Stimulated activated CD8-positive, alpha-beta memory T cell treated with anti-CD3 and anti-CD28 coated beads, Interleukin-4, amount 100 ng/mL, for 24 hours (primary cell): ENCODE data around the gene TNFSF4.
"Not testable (repeated sequence)": the region's sequence is repeated elsewhere in the genome, so short reads cannot be mapped to it uniquely, and the experiment has no call there.

Experiments used
- DNase-seq: peaks from one replicate; pipeline ENCODE4 v3.0.0-alpha.2; 2020; ENCODE audit warnings: low read depth

Gene TNFSF4

DNA sequence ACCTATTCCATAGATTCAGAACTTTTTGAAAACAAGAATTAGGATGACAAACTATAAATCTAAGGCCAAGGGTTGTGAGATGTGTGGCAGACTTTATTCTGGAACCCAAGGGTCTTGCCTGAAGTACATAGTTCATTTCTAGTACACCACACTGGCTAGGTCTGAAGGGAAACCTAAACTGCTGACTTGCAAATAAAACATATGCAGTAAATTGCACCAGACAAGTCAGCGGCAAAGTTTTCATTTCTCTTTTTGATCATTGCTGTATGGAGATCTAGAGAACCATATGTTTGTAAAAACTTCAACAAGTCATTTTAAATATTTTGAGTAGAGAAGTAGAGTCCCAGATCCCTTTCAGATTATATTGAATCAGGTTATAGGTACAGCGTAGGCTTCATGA is 43.9 kb downstream of the TNFSF4 start:
- no peak for DNase-seq

DNA sequence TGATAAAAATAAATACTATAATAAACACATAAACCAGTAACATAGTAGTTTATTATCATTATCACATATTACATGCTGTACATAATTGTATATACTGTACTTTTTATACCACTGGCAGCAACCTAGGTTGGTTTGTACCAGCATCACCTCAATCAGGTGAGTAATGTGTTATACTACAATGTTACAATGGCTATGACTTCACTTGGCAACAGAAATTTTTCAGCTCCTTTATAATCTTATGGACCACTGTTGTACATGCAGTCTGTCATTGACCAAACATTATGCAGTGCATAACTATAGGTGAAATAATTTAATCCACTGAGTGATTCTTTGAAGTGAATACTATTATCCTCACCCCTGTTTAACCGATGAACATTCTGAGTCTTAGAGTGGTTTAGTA is 44.5 kb downstream of the TNFSF4 start:
- DNase-seq, result no peak

DNA sequence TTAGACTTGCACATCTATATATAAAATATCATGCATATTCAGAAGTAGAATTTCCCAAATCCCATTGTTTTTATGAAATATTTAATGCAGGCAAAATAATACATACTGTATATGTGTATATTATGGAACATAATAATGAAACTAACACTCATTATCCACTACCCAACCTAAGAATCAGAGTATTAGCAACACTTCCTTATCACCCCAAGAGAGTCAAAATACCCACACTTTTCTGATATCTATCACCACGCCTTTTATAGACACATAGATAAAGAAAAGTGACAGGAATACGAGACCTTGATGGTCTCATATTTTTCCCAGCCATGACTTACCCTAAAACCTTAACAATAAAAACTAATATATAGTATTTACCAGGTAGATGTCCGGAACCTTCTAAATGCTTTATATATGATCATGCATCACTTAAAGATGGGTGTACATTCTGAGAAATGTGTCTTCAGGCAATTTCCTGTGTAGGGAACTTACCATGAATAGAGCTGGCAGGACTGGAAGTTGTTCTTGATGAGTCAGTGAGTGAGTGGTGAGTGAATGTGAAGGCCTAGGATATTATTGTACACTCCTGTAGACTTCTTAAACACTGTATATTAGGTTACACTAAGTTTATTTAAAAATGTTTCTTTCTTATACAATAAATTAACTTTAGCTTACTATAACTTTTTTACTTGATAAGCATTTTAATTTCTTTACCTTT is 45.5 kb downstream of the TNFSF4 start:
- no peak for DNase-seq

DNA sequence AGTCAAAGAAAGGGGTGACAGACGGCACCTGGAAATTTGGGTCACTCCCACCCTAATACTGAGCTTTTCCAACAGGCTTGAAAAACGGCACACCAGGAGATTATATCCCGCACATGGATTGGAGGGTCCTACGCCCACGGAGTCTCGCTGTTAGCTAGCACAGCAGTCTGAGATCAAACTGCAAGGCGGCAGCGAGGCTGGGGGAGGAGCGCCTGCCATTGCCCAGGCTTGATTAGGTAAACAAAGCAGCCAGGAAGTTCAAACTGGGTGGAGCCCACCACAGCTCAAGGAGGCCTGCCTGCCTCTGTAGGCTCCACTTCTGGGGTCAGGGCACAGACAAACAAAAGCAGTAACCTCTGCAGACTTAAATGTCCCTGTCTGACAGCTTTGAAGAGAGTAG is 53.2 kb downstream of the TNFSF4 start:
- not testable (repeated sequence) for DNase-seq

DNA sequence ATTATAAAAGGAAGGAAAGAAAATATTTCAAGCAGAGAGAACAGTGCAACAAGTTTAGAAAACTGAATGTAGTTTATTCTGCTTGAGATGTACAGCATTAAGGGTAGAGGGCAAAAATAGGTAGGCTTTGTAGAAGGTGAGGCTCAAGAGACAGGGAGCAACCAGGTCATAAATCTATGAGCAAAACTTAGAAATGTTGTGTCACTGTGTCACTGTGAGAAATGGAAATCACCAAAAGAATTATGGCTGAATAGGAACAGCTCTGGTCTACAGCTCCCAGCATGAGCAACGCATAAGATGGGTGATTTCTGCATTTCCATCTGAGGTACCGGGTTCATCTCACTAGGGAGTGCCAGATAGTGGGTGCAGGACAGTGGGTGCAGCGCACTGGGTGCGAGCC is 53.6 kb downstream of the TNFSF4 start:
- DNase-seq, result no peak

DNA sequence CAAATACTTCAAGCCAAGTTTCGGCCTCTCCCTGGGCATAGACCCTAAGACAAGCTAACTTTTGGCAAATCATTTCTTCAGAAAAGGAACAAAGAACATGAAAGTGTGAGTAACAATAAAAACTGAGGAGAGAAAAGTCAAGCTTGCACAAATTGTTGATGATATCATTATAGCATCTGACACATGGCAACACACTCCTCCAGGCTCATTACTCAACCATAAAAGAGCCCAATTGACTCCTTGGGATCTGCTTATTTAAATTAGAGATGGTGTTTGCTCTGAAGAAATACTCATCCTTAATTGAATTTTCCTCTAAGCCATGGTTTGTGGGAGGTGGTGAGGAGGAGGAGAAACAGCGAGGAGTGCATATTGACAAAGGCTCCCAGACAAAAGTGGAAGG is 54.5 kb downstream of the TNFSF4 start:
- DNase-seq, result no peak

DNA sequence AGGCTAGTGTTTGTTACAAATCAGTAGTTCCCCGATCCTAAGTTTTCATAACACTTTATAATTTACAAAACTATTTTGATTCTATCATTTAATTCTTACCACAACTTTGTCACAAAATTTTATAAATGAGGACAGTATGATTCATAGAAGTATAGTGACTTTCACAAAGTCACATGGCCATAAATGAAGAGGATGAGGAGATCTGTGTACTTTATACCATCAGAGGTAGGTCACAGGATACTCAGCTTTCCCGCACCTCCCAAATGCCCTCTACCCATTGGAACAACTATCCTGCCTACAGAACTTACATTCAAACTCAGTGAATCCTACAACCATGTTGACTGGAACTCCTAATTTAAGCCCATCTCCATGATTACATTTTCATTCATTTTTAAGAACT is 56.3 kb downstream of the TNFSF4 start:
- DNase-seq, result no peak

DNA sequence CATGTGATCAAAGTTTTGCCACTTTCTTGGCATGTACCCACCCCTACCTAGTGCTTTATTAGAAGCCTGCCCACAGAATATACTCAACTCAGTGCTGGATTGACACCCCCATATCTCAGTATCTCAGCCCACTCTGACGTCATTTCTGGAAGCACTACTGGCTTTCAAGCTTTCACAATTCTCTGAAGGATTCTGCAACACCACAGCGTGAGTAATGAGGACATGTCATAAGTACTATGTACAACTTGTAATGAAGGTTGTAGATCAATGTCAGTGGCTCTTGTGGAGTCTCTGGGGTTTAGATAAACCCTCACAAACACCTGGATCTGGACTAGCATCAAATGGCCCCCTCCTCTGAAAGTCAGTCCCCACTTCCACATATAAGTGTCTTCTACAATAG is 57.2 kb downstream of the TNFSF4 start:
- DNase-seq, result no peak

DNA sequence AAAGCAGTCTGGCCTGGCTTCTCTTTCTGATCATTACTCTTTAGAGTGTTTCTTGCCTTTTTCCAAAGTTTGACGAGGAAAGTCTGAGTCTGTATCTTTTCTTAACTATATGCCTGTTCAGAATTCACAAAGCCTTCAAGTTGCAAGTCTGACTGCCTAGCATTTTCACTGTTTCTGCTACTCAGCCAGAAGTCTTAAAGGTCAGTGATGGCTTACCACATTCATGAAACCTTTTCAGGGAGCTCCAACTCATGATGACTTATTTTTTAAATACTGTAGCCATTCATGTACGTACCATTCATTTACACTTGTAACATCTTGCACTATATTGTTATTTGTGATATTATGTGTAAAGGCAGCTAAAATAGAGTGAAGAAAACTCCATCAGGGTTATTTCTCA is 58.2 kb downstream of the TNFSF4 start:
- no peak for DNase-seq

DNA sequence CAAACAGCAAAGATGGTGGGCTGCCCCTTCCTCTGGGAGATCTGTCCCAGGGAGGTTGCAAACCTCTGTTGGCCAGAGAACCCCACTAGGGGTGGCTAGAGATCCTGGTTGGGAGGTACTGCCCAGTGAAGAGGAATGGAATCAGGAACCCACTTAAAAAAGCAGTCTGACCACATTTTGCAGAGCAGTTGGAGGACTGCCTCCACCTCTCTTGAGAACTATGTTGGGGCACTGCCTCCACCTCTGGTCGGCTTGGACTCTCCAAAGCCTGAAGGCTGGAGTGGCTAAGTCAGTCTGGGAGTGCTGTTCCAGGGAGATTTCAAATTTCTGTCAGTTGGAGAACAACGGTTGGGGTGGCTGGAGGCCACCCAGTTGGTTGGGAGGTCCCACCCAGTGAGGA is 58.6 kb downstream of the TNFSF4 start:
- DNase-seq, result no peak

DNA sequence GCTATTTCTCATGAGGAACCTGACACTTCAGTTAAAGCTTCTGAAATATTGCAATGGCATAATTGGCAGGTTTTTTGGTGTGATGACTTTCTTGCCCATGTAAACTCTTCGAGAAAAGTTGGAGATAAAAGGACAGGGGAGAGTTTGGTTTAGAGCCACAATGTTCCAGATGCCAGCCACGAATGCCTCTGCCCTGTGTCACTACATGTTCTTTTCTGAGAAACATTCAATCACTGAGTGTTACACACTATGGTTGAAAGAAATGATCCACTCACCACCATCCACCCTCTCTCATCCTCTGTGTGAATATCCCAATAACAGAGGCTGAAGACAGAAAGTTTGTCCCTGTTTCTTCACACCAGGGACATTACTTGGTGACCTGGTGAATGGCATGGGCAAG is 66.4 kb downstream of the TNFSF4 start:
- no peak for DNase-seq

DNA sequence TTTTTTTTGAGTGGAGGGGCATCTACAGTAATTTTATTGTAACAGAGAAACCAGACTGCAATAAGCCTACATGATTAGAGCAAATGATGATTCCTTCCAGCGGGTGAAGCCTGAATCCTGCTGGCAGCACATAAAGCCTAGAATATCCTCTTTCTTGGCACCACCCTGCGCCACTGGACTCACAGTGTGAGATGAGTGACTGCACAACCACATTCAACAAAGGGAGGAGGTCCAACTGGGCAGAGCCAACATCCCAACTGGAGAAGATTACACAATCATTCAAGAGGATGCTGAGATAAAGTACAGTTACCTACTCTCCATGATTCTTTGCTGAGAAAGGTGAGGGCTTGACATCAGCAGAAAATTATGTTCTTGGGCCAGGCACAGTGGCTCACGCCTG is 67.4 kb downstream of the TNFSF4 start:
- no peak for DNase-seq

DNA sequence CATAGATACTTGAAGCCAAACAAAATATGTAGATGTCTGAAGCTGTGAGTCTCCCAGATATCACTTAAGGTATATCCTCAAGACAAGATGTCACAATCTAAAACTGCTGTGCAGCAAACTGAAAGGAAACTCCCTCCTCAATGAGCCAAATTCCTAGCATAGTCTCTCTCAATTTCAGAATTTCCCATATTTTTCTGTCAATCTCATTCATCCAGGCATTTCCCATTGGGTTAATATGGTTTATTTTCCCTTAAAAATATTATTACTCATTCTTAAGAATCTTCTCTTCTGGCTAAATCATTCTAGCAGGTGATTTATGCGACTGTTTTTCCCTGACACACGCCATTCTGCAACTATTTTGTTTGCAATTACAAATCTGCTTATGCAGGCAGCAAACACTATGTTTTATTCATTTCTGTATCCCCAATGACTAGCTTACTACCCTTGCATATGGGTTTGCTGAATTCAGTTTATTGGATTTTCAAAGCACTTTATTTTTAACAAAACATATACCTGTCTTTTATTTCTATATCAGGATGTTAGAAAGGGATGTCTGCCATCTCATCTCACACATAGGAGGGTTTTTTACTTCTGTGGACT is 69.9 kb downstream of the TNFSF4 start:
- no peak for DNase-seq

DNA sequence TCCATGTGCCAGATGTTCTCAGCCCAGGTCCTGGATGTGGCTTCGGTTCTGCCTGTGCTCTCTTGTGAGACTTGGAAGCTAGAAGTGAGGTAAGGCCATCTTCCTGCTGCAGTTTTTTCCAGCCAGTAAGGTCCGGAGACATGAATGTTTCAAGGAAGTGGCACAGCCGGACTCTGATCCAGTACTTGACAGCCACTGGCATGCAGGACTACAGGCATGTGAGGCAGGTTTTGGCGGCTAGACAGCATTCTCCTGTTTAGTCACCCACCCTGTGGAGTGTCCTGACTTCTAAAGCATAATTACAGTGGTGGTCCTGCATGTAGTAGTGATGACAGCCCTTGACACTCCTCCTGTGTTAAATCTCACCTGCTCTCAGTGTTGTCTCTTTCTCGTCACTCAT is 72.3 kb downstream of the TNFSF4 start:
- DNase-seq, result no peak

DNA sequence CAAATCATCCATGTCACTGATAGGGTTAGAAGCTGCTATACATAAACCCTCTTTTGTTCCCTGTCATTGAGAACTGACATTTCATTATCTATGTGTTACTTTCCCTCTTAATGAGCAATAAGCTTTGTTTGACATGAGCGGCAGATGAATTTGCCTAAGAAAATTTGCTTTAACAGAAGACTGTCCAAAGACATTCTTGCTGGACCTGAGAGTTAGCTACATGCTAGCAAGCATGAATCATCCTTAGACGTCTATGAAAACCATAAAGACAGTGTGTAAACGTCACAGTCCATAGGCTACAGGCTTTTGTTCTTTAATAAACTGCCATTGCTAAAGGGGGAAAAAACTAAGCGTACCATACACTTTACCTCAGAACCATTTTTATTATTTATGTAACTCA is 73.1 kb downstream of the TNFSF4 start:
- DNase-seq, result no peak
